DOHH2 (cell line): ENCODE measurements around the gene ATP8B2.

Experiments
- CTCF ChIP-seq: fragments of 200-600 bp; sonication (generic); IDR thresholded peaks from one replicate; pipeline ENCODE4 v1.5.1; 2014; ENCODE audit warnings: antibody characterized with exemption, mild to moderate bottlenecking, low read depth, low read length; ENCODE audit not compliant: poor library complexity, severe bottlenecking
- EZH2phosphoT487 ChIP-seq: fragments of 200-600 bp; sonication (generic); IDR thresholded peaks from 2 replicates; pipeline ENCODE4 v1.6.1; 2017; ENCODE audit warnings: borderline replicate concordance, mild to moderate bottlenecking, antibody characterized with exemption, low read length, moderate library complexity, mixed read lengths

GRCh38 chr1:154320882-154321608 lies 4.3 kb upstream of the ATP8B2 start, which contains the start of gene AQP10:
- TF ChIP-seq CTCF: no peak
- no peak for TF ChIP-seq EZH2phosphoT487
